ENCODE data around the gene ZNF202.
A peak's percentile ranks its signal among the peaks of the same experiment; 100 is the strongest.
"Not testable (repeated sequence)": the region's sequence is repeated elsewhere in the genome, so short reads cannot be mapped to it uniquely, and the experiment has no call there.

The ZNF202 gene

GRCh38 chr11:123738374-123738773, 3.1 kb downstream of the ZNF202 start:
- no peak for DNase-seq

- no peak for DNase-seq
These were observed 4.7 kb downstream of the ZNF202 start for GRCh38 chr11:123736769-123737168.

- no peak for DNase-seq
These were observed 11.9 kb downstream of the ZNF202 start for GRCh38 chr11:123729602-123730001.

- no peak for DNase-seq
These were observed 15.3 kb downstream of the ZNF202 start for GRCh38 chr11:123725995-123726655.

- no peak for DNase-seq
These were observed 22.0 kb downstream of the ZNF202 start for GRCh38 chr11:123719452-123719851.

- no peak for DNase-seq
These were observed 23.0 kb downstream of the ZNF202 start for GRCh38 chr11:123718469-123718868.

GRCh38 chr11:123718063-123718462, 23.4 kb downstream of the ZNF202 start:
- DNase-seq, result no peak

GRCh38 chr11:123712627-123713026, 28.8 kb downstream of the ZNF202 start:
- not testable (repeated sequence) for DNase-seq

GRCh38 chr11:123707606-123708205, 33.8 kb downstream of the ZNF202 start:
- DNase-seq, result peak in 2 of 4 experiments; percentile 11

GRCh38 chr11:123707206-123707605, 34.3 kb downstream of the ZNF202 start:
- no peak for DNase-seq

- DNase-seq, result no peak
These were observed 37.1 kb downstream of the ZNF202 start for GRCh38 chr11:123704341-123704740.

GRCh38 chr11:123702696-123703095, 38.8 kb downstream of the ZNF202 start:
- no peak for DNase-seq

- no peak for DNase-seq
These were observed 39.3 kb downstream of the ZNF202 start for GRCh38 chr11:123702139-123702538.

- DNase-seq, result no peak
These were observed 40.7 kb downstream of the ZNF202 start for GRCh38 chr11:123700772-123701171.

- no peak for DNase-seq
These were observed 42.8 kb downstream of the ZNF202 start for GRCh38 chr11:123698546-123699127.

GRCh38 chr11:123696183-123696582, 45.3 kb downstream of the ZNF202 start:
- no peak for DNase-seq

GRCh38 chr11:123695231-123695630, 46.2 kb downstream of the ZNF202 start:
- no peak for DNase-seq

GRCh38 chr11:123694551-123694950, 46.9 kb downstream of the ZNF202 start:
- no peak for DNase-seq

- DNase-seq, result no peak
These were observed 48.5 kb downstream of the ZNF202 start for GRCh38 chr11:123692961-123693360.

GRCh38 chr11:123690485-123690884, 51.0 kb downstream of the ZNF202 start:
- no peak for DNase-seq

- no peak for DNase-seq
These were observed 56.9 kb downstream of the ZNF202 start for GRCh38 chr11:123684601-123685000.

GRCh38 chr11:123683428-123684170, 57.9 kb downstream of the ZNF202 start:
- no peak for DNase-seq

GRCh38 chr11:123682696-123683410, 58.6 kb downstream of the ZNF202 start:
- no peak for DNase-seq
